Mammary epithelial cell (primary cell): ENCODE data around the gene PRSS48.

Experiments
- EZH2 ChIP-seq: IDR thresholded peaks from 2 replicates; pipeline ENCODE4 v1.6.1; 2012; ENCODE audit warnings: low read length, inconsistent platforms, borderline replicate concordance
- TF ChIP-seq, protein P1 (sequence below), 2 donors: IDR thresholded peaks in 1 of 2; conservative IDR thresholded peaks in 1 of 2; 2 replicates each; pipeline ENCODE4 v1.5.1; 2011 to 2012; ENCODE audit warnings: inconsistent platforms in 2 of 2, low read length in 2 of 2, mild to moderate bottlenecking in 2 of 2, control low read depth in 1 of 2, low read depth in 1 of 2; ENCODE audit not compliant: insufficient read depth in 1 of 2; ENCODE audit errors: extremely low read depth in 1 of 2

- TF ChIP-seq, protein P1, sequence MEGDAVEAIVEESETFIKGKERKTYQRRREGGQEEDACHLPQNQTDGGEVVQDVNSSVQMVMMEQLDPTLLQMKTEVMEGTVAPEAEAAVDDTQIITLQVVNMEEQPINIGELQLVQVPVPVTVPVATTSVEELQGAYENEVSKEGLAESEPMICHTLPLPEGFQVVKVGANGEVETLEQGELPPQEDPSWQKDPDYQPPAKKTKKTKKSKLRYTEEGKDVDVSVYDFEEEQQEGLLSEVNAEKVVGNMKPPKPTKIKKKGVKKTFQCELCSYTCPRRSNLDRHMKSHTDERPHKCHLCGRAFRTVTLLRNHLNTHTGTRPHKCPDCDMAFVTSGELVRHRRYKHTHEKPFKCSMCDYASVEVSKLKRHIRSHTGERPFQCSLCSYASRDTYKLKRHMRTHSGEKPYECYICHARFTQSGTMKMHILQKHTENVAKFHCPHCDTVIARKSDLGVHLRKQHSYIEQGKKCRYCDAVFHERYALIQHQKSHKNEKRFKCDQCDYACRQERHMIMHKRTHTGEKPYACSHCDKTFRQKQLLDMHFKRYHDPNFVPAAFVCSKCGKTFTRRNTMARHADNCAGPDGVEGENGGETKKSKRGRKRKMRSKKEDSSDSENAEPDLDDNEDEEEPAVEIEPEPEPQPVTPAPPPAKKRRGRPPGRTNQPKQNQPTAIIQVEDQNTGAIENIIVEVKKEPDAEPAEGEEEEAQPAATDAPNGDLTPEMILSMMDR (conservative IDR thresholded peaks at IDR 0.05 in 1 of 2, IDR thresholded peaks at IDR 0.05 in 1 of 2; ENCODE audit: extremely low read depth in 1 of 2, insufficient read depth in 1 of 2, low read depth in 1 of 2, low read length in 2 of 2) = no peak
- TF ChIP-seq EZH2 = no peak
Observed at GRCh38 chr4:151294833-151295496, 18.0 kb downstream of the PRSS48 start.
